ENCODE measurements around the gene GCGR.

- TF ChIP-seq CTCF (conservative IDR thresholded peaks at IDR 0.05 in 1 of 2, IDR thresholded peaks at IDR 0.05 in 1 of 2; ENCODE audit: low read depth in 1 of 2, low read length in 2 of 2) (no peak), EZH2 (IDR thresholded peaks at IDR 0.05; ENCODE audit: low read length, missing control alignments) (no peak)
Observed at GRCh38 chr17:81843713-81844326, 39.9 kb downstream of the GCGR start.
